H1 (cell line): ENCODE measurements around the gene ARID4B. TPM values are rescaled to one million over a fixed set of nuclear protein-coding genes. Genes with fewer than 3 reads are reported as not detected.

Source experiments
- CBX5 ChIP-seq: fragments of 300-800, 300-1000 bp; sonication (generic); IDR thresholded peaks from 2 replicates; pipeline ENCODE4 v1.7.1; 2016; ENCODE audit warnings: antibody characterized with exemption, low read length, low read depth
- CHD7 ChIP-seq: fragments of 300-600 bp; sonication (generic); IDR thresholded peaks from 2 replicates; pipeline ENCODE4 v1.7.1; 2012; ENCODE audit warnings: low read length, moderate library complexity, mild to moderate bottlenecking, inconsistent platforms; ENCODE audit not compliant: insufficient replicate concordance
- E2F6 ChIP-seq: IDR thresholded peaks from 2 replicates; pipeline ENCODE4 v1.6.1; 2012; ENCODE audit warnings: inconsistent platforms
- MAX ChIP-seq: IDR thresholded peaks from 2 replicates; pipeline ENCODE4 v1.6.1; 2012; ENCODE audit warnings: inconsistent platforms
- RBBP5 ChIP-seq: IDR thresholded peaks from 2 replicates; pipeline ENCODE4 v1.7.1; 2012; ENCODE audit warnings: low read depth, mild to moderate bottlenecking, inconsistent platforms, low read length, moderate library complexity, borderline replicate concordance
- SUZ12 ChIP-seq: fragments of 200-600 bp; sonication (generic); IDR thresholded peaks from 2 replicates; pipeline ENCODE4 v1.6.1; 2012; ENCODE audit warnings: mild to moderate bottlenecking, inconsistent platforms, low read length, moderate library complexity, mixed read lengths
- polyA plus RNA-seq, 7 experiments: library from polyadenylated mRNA; depleted of rRNA in 3 of 7; stranded (reverse) in 5 of 7; unstranded in 2 of 7; fragments of >200 nt in 5 of 7; fragments of 200-250 nt in 2 of 7; gene quantifications; 1 replicate in 5 of 7; 2 replicates in 1 of 7; 4 replicates in 1 of 7; pipeline versions ENCODE4 v1.2.1 to v1.2.3, GENCODE V29; 2011 to 2013; ENCODE audit warnings: missing spikeins in 2 of 7, mixed read lengths in 2 of 7
- total RNA-seq: library from RNA; stranded (reverse); fragmentation: NEBNext Ultra II Directional; extraction: Animal tissue kit (Norgen Biotek cat#: 25700); gene quantifications from 2 replicates; pipeline ENCODE4 v1.2.1, GENCODE V29; 2021

Gene ARID4B
- total and polyA plus RNA-seq, 2 of the 8 experiments (the other 6 are each of a cell fraction or from before 2014, with no cell fraction given), result 5.1 to 28.8 TPM

DNA sequence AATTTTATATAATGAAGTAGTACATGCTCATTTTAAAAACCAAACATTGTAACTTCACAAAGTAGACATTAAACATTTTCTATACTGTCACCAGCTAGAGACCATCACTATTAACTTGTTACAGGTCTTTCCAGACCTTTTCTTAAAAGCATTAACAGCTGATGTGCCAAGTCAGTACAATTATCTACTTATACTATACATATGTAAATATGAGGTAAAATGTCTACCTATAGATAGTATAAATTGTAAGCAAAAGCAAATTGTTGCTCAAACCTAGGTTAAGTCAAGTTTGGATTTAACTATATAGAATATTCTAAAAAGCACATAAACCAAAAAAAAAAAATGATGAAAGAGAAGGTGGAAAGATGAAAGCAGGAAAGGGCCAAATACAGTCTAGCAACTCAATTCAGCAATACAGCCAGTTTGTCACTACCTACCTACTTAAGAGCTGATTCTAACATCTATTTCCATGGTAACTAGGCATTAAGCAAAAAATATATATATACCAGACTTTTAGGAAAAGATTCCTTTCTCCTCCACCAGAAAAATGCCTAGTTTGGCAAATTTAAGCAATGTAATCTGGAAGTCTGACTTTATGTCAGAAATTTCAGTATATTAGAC lies 34.5 kb downstream of the ARID4B start (continued):
- TF ChIP-seq CHD7, result no peak
- no peak for TF ChIP-seq E2F6
- TF ChIP-seq RBBP5, result no peak
- TF ChIP-seq CBX5, result no peak
- TF ChIP-seq MAX, result no peak
- TF ChIP-seq SUZ12, result no peak
